GM12892 (cell line): ENCODE data around the gene SLC35G1.

Experiments used
- POLR2A ChIP-seq: IDR thresholded peaks from 2 replicates; pipeline ENCODE4 v1.6.1; 2011; ENCODE audit warnings: low read depth, low read length, control low read depth
- POLR2AphosphoS5 ChIP-seq: IDR thresholded peaks from 2 replicates; pipeline ENCODE4 v1.6.1; 2011; ENCODE audit warnings: low read depth, low read length, control low read depth
- TAF1 ChIP-seq: IDR thresholded peaks from 2 replicates; pipeline ENCODE4 v1.6.1; 2011; ENCODE audit warnings: low read depth, mild to moderate bottlenecking, control low read depth, low read length, borderline replicate concordance

GRCh38 chr10:93916257-93917063 is 22.7 kb downstream of the SLC35G1 start:
- no peak for TF ChIP-seq POLR2A
- TF ChIP-seq POLR2AphosphoS5: no peak
- no peak for TF ChIP-seq TAF1
